Erythroblast (primary cell): Measurements from ENCODE around the gene PRAMEF13.
"Not testable (repeated sequence)": the region's sequence is repeated elsewhere in the genome, so short reads cannot be mapped to it uniquely, and the experiment has no call there.

Experiments
- GATA1 ChIP-seq: IDR thresholded peaks from 2 replicates; pipeline ENCODE4 v1.6.1; 2011; ENCODE audit warnings: low read depth, mild to moderate bottlenecking, control low read depth, low read length, moderate library complexity
- POLR2A ChIP-seq: IDR thresholded peaks from 2 replicates; pipeline ENCODE4 v1.6.1; 2011; ENCODE audit warnings: mild to moderate bottlenecking, low read length

- TF ChIP-seq POLR2A, GATA1: not testable (repeated sequence)
Measured at GRCh38 chr1:13201309-13201708, at the start of gene PRAMEF13.
